HEK293T (cell line): Measurements from ENCODE around the gene NOTCH2.

Experiments
- CTCF ChIA-PET: fragments of 350-600 bp; formaldehyde crosslinking; extraction: SDS; loops from one replicate; lab custom pipeline; 2021; ENCODE audit warnings: antibody characterized with exemption, inconsistent platforms; lab: Yijun Ruan, JAX
- POLR2A ChIA-PET: fragments of 350-600 bp; formaldehyde crosslinking; extraction: SDS; loops from one replicate; lab custom pipeline; 2020; ENCODE audit warnings: antibody characterized with exemption, inconsistent platforms; lab: Yijun Ruan, JAX
- DNase-seq: peaks from one replicate; pipeline ENCODE4 v3.0.0; 2012; ENCODE audit warnings: mixed read lengths; ENCODE audit errors: extremely low spot score
- ARNT ChIP-seq: fragments of 450-650 bp; IDR thresholded peaks from 2 replicates; pipeline ENCODE4 v1.6.1; 2017; ENCODE audit warnings: mild to moderate bottlenecking
- BHLHE40 ChIP-seq: fragments of 450-650 bp; IDR thresholded peaks from 2 replicates; pipeline ENCODE4 v1.6.1; 2016; ENCODE audit warnings: mild to moderate bottlenecking, moderate library complexity, borderline replicate concordance
- CTBP1 ChIP-seq: fragments of 450-650 bp; IDR thresholded peaks from 2 replicates; pipeline ENCODE4 v1.6.1; 2016; ENCODE audit warnings: borderline replicate concordance
- ELF4 ChIP-seq: fragments of 450-650 bp; IDR thresholded peaks from 2 replicates; pipeline ENCODE4 v1.6.1; 2017; ENCODE audit warnings: antibody characterized with exemption
- FOXA1 ChIP-seq: fragments of 450-650 bp; IDR thresholded peaks from 2 replicates; pipeline ENCODE4 v1.6.1; 2016; ENCODE audit warnings: mild to moderate bottlenecking
- FOXK2 ChIP-seq: fragments of 450-650 bp; IDR thresholded peaks from 2 replicates; pipeline ENCODE4 v1.6.1; 2016; ENCODE audit warnings: mild to moderate bottlenecking
- FOXM1 ChIP-seq: fragments of 450-650 bp; IDR thresholded peaks from 2 replicates; pipeline ENCODE4 v1.6.1; 2017; ENCODE audit warnings: mild to moderate bottlenecking, borderline replicate concordance
- HDGF ChIP-seq: fragments of 450-650 bp; IDR thresholded peaks from 2 replicates; pipeline ENCODE4 v1.6.1; 2017; ENCODE audit warnings: antibody characterized with exemption, borderline replicate concordance
- L3MBTL2 ChIP-seq: fragments of 450-650 bp; conservative IDR thresholded peaks from 2 replicates; pipeline ENCODE4 v1.6.1; 2016; ENCODE audit warnings: mild to moderate bottlenecking
- LEF1 ChIP-seq: fragments of 450-650 bp; IDR thresholded peaks from 2 replicates; pipeline ENCODE4 v1.6.1; 2017; ENCODE audit warnings: mild to moderate bottlenecking, borderline replicate concordance
- NFRKB ChIP-seq: fragments of 450-650 bp; IDR thresholded peaks from 2 replicates; pipeline ENCODE4 v1.6.1; 2016; ENCODE audit warnings: mild to moderate bottlenecking, moderate library complexity
- SP1 ChIP-seq: fragments of 450-650 bp; IDR thresholded peaks from 2 replicates; pipeline ENCODE4 v1.6.1; 2017
- SUZ12 ChIP-seq: fragments of 450-650 bp; IDR thresholded peaks from 2 replicates; pipeline ENCODE4 v1.6.1; 2016; ENCODE audit warnings: mild to moderate bottlenecking
- TARDBP ChIP-seq: fragments of 450-650 bp; IDR thresholded peaks from 2 replicates; pipeline ENCODE4 v1.6.1; 2016
- ZNF384 ChIP-seq: fragments of 450-650 bp; IDR thresholded peaks from 2 replicates; pipeline ENCODE4 v1.6.1; 2016
- TF ChIP-seq, protein P1 (sequence below): fragments of 450-650 bp; IDR thresholded peaks from 2 replicates; pipeline ENCODE4 v1.6.1; 2016

NOTCH2 gene

GRCh38 chr1:119882132-119883049 lies 187.1 kb downstream of the NOTCH2 start:
- ChIA-PET CTCF (interaction anchor here (0.6 to 1.3 kb wide), 4 partner anchors 12 to 208 kb away, joined by 3 to 4 read pairs (median 4); no protein-coding TSS in a partner anchor), POLR2A (no interaction called here)
- no peak for TF ChIP-seq ZNF384
- no peak for TF ChIP-seq FOXA1

DNA sequence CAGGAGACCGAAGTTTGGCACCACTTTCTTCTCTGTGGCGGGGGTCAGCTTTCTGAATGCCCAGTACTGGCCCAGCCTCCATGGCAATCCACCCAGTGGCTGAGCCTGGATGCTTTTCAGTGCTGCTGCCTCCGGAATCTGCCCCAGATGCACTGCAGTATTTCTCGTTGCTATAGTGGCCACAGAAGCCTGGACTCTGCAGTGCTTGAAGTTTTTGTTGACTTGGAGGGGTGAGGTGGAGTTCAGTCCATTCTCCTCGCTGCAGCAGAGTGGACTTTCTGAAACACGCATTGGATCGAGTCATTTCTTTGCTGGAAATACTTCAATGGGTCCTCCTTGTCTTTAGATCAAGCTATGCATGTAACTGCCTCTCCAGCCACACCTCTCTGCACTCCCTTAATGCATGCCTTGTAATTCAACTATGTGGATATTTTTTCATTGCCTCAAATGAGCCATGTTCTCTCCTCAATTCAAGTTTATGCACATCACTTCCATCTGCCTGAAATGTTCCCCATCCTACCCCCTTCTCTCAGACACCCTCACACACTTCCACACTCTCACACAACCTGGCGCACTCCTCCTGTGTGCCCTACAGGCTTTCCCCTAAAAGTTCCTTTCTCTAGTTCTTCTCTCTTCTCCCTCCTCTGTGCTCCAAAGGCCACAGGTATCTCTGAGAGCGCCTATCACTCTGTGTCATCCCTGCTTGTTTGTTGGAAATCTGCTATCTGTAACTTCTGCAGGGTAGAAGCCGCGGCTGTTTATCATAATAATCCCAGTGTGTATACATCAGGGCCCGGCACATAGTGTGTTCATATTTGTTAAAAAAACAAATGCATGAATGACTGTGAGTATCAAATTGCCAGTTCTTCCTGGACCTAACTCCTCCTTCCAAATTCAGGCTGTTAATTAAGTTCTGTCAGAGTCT lies 189.7 kb downstream of the NOTCH2 start:
- no peak for DNase-seq
- TF ChIP-seq ZNF384 (no peak), NFRKB (no peak), SP1 (no peak), LEF1 (no peak), TARDBP (no peak), FOXK2 (no peak), FOXM1 (no peak), ELF4 (no peak), ARNT (no peak), HDGF (no peak), CTBP1 (no peak), L3MBTL2 (no peak)
- TF ChIP-seq, protein P1, sequence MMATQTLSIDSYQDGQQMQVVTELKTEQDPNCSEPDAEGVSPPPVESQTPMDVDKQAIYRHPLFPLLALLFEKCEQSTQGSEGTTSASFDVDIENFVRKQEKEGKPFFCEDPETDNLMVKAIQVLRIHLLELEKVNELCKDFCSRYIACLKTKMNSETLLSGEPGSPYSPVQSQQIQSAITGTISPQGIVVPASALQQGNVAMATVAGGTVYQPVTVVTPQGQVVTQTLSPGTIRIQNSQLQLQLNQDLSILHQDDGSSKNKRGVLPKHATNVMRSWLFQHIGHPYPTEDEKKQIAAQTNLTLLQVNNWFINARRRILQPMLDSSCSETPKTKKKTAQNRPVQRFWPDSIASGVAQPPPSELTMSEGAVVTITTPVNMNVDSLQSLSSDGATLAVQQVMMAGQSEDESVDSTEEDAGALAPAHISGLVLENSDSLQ = no peak
- POLR2A ChIA-PET = no interaction called here
- CTCF ChIA-PET = interaction anchor here (1.7 kb wide), 1 partner anchor 10 kb away, joined by 5 read pairs; no protein-coding TSS in a partner anchor

More at GRCh38 chr1:119882132-119883049, 187.1 kb downstream of the NOTCH2 start:
- DNase-seq = no peak

GRCh38 chr1:119878171-119878570 lies 191.3 kb downstream of the NOTCH2 start:
- ChIA-PET POLR2A (no interaction called here), CTCF (interaction anchor here (1.7 kb wide), 1 partner anchor 8 kb away, joined by 5 read pairs; no protein-coding TSS in a partner anchor)
- TF ChIP-seq CTBP1 (no peak), FOXK2 (no peak), L3MBTL2 (no peak), HDGF (no peak), NFRKB (no peak), TARDBP (no peak), SUZ12 (no peak), BHLHE40 (no peak), ZNF384 (no peak), ELF4 (no peak), ARNT (no peak), FOXM1 (no peak), FOXA1 (no peak), LEF1 (no peak), SP1 (no peak)
- TF ChIP-seq, protein P1 = no peak
- no peak for DNase-seq

GRCh38 chr1:119874186-119874585 lies 195.3 kb downstream of the NOTCH2 start:
- CTCF ChIA-PET = no interaction called here

DNA sequence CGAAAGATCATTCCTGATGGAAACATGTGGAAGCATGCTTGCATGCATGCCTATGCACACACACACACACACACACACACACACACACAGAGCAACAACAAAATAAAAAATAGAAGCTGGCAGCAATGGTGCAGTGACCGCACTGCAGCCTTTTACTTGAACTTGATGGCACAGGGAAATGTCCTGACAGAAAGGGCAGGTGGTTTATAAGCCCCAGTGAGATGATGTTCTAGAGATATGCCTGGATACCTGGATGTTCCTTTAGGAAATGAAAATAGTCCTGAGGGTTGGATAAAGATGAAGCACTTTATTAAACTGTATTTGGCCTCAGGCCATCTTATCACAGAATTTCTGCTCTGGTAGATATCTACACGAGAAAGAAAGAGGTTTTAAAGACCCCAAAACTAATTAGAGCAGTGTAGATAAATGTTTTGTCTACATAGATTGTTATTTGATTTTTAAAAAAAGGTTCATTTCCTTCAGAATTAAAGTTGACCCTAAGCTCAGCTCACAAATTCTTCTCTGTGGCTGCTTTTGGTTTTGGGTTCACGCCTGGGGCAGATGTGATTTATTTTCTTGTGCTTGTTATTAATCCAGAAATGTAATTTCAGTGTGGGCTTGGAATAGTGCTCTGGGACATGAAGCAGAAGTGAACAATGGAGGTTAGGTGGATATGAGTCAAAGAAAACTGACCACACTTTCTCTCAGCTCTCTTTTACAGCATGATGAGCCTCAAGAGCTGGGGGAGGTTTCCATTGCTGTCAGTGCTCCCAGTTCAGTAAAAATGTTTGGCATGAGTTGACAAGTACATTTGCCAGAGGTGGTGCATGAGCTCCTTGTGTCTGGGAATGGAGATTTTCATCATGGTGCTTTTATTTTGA lies 196.1 kb downstream of the NOTCH2 start:
- no peak for DNase-seq
- ChIA-PET CTCF (interaction anchor here (0.5 to 0.6 kb wide), 2 partner anchors 56 to 385 kb away, joined by 3 to 5 read pairs; no protein-coding TSS in a partner anchor), POLR2A (no interaction called here)
- no peak for TF ChIP-seq ARNT
- no peak for TF ChIP-seq FOXA1
- no peak for TF ChIP-seq CTBP1
- no peak for TF ChIP-seq ELF4
- no peak for TF ChIP-seq FOXK2
- TF ChIP-seq, protein P1 = no peak
- TF ChIP-seq NFRKB = no peak
- no peak for TF ChIP-seq HDGF
- TF ChIP-seq BHLHE40 = no peak
- TF ChIP-seq SP1 = no peak
- TF ChIP-seq L3MBTL2 = no peak
- TF ChIP-seq ZNF384 = no peak
- TF ChIP-seq SUZ12 = no peak
- TF ChIP-seq FOXM1 = no peak
- TF ChIP-seq LEF1 = no peak
- no peak for TF ChIP-seq TARDBP

More at GRCh38 chr1:119874186-119874585, 195.3 kb downstream of the NOTCH2 start:
- POLR2A ChIA-PET = no interaction called here
- no peak for TF ChIP-seq ZNF384
- no peak for TF ChIP-seq TARDBP
- TF ChIP-seq FOXK2 = no peak
- TF ChIP-seq LEF1 = no peak
- TF ChIP-seq L3MBTL2 = no peak
- TF ChIP-seq ARNT = no peak
- no peak for DNase-seq
